Left renal pelvis (tissue), 4 donors: ENCODE measurements around the gene CUBN. TPM values are rescaled to one million over a fixed set of nuclear protein-coding genes. Genes with fewer than 3 reads are reported as not detected.

Source experiments
- DNase-seq, 4 donors: peaks; one replicate each; pipeline ENCODE4 v3.0.0-alpha.2; 2013; ENCODE audit warnings: low read depth in 4 of 4, low spot score in 3 of 4
- polyA plus RNA-seq, 4 donors: library from polyadenylated mRNA; unstranded; fragments of 120-200 nt; gene quantifications; one replicate each; pipeline ENCODE4 v1.2.1, GENCODE V29; 2013; ENCODE audit not compliant: insufficient read length in 4 of 4

The CUBN gene
- polyA plus RNA-seq, 4 donors, result 5.0 to 248 (median 135) TPM

DNA sequence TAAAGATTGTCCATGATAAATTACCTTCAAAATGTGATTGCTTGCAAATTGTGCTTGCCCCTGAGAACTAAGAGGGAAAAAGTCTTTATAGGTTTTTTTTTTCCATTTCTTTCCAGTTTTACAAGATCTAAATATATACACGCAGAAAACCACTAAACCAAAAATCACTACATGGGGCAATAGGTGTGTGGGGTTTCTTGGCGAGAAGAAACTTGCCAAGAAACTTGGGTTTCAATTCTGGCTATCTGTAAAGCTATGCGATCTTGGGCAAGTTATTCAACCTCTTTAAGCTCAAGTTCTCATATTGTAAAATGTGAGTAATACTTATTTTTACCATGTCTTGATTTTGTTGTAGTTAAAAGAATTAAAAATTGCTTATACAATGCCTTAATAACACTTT is 17.0 kb downstream of the CUBN start:
- DNase-seq, result no peak

DNA sequence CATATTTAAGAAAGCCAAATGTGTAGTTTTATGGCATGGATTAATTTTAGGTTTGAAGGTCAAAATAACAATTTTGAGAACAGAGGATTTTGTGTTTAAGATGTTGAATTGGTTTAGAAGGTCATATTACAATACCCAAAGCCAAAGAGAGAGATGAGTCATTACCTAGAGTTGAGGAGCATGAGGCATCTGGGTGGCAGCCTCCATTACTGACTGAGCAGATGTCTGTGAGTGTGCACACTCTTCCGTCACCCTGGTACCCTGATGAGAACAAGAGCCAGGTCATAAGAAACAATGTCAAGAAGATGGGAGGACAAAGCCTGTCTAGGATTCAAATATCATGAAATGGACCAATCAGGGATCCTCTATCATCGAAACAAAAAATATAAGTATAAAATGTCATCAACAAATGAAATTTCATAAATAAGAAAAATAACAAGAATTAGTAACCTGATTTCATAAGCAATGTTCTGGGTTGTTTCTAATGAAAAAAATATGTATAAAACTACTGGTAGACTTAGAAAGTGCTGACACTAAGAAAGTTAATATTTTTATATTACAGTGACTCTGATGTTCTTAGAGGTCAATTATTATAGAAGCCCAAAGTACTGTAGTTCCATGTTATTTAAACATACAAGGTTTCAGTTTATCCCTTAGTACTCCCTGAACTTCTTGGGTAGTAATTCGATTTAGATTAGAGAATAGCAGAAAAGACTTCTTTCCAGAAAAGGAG is 20.0 kb downstream of the CUBN start:
- no peak for DNase-seq

DNA sequence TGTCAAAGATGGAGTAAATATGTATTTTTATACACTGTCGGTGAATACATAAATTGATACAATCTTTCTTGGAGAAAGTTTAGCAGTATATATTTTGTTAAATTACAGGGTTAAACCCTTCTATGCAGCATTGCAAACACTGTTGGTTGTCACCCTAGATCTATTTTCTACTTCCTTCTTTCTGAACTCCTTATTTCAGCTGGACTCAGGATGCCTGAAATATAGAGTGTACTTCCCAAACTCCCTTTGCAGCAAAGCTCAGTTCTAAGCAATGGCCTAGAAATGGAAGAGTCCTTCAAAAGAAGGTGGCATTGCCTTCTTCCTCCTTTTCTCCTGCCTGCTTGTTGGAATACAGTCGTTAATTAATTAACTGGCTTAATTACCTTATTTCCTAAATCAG is 20.6 kb downstream of the CUBN start:
- no peak for DNase-seq

- DNase-seq, result no peak
These were observed 22.6 kb downstream of the CUBN start for GRCh38 chr10:17106991-17107390.

- no peak for DNase-seq
These were observed 27.7 kb downstream of the CUBN start for GRCh38 chr10:17101910-17102266.

GRCh38 chr10:17101257-17101909 is 28.2 kb downstream of the CUBN start:
- DNase-seq, result no peak

- DNase-seq, result no peak
These were observed 29.0 kb downstream of the CUBN start for GRCh38 chr10:17100586-17100985.

GRCh38 chr10:17098012-17098411 is 31.6 kb downstream of the CUBN start:
- no peak for DNase-seq

DNA sequence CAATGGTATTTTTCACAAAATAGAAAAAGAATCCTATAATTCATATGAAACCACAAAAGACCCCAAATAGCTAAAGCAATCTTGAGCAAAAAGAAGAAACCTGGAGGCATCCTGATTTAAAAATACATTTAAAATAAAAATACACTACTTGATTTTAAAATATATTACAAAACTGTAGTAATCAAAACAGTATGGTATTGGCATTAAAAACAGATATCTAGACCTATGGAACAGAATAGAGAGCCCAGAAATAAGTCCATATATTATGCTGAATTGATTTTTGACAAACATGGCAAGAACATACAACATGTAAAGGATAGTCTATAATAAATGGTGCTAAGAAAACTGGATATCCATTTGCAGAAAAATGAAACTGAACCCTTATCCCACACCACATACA is 34.8 kb downstream of the CUBN start:
- no peak for DNase-seq

GRCh38 chr10:17092986-17093803 is 36.4 kb downstream of the CUBN start:
- DNase-seq, result no peak

- DNase-seq, result no peak
These were observed 37.2 kb downstream of the CUBN start for GRCh38 chr10:17092216-17092944.

GRCh38 chr10:17088118-17088806 is 41.3 kb downstream of the CUBN start:
- DNase-seq, result no peak

DNA sequence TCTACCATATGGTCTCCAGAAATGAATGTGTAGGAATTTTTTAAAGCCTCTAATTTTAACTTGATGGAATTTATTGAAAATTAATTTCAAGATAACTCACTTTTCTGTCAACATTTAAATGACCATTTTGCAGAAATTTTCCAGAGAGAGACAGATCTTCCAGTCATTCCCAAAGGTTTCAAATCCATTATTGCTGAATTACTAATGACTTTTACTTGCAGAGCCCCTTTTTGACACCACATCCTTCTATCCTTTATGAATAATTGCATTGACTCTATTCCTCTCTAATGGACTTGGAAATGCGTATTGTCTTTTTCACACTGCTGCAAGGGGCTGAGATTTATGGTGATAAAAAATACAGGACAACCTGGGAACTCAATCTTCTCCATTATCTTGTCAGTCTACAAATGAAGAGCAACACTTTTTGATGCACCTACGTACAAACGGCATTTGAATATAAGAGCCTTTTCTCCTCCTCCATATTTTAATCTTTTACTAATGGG is 42.7 kb downstream of the CUBN start:
- no peak for DNase-seq

GRCh38 chr10:17085011-17085725 is 44.4 kb downstream of the CUBN start:
- no peak for DNase-seq

- no peak for DNase-seq
These were observed 45.4 kb downstream of the CUBN start for GRCh38 chr10:17084258-17084657.

DNA sequence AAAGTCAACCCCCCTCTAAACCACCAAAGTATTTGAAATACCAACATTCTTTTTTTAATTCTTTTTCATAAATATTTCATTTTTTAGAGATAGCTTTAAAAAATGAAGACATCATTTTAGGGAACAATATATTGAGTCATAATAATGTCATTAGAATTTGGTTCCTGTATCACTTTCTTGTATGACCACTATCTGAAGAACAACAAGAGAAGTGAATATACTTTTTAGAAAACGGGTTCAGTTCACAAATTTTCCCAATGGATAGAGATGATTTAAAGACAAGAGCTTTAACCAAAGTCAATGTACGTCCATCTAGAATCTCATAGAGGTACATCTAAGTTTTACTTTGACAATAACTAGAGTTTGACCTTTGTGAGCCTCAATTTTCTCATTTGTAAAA is 48.2 kb downstream of the CUBN start:
- DNase-seq, result no peak

- DNase-seq, result no peak
These were observed 51.7 kb downstream of the CUBN start for GRCh38 chr10:17077890-17078289.

DNA sequence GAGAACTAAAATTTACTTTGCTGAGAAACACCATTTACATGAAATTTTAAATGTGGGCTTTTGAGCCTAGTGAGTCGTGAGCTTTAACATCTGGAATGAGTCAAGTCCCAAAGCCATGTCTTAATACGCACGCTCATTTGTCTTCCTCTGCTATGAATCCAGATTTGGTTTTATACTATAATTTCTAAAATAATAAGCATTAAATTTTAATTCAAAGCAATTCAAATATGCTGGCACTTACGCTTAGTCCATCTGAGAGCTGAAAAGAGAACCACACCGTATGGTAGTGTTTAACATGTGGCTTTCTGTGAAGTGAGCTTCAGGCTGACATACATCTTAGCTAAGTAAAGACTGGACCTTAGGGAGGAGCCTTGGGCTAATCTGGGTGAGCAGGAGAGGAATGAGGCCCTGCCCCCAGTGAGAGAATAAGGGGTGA is 52.2 kb downstream of the CUBN start:
- DNase-seq, result no peak

GRCh38 chr10:17076626-17077345 is 52.8 kb downstream of the CUBN start:
- no peak for DNase-seq
